NCI-H524 (cell line): ENCODE measurements around the gene G2E3.
"Not testable (repeated sequence)": the region's sequence is repeated elsewhere in the genome, so short reads cannot be mapped to it uniquely, and the experiment has no call there.

Experiments
- DNase-seq, 2 experiments: peaks; one replicate each; lab custom pipeline; 2025; lab: John Stamatoyannopoulos, UW

G2E3 gene, protein sequence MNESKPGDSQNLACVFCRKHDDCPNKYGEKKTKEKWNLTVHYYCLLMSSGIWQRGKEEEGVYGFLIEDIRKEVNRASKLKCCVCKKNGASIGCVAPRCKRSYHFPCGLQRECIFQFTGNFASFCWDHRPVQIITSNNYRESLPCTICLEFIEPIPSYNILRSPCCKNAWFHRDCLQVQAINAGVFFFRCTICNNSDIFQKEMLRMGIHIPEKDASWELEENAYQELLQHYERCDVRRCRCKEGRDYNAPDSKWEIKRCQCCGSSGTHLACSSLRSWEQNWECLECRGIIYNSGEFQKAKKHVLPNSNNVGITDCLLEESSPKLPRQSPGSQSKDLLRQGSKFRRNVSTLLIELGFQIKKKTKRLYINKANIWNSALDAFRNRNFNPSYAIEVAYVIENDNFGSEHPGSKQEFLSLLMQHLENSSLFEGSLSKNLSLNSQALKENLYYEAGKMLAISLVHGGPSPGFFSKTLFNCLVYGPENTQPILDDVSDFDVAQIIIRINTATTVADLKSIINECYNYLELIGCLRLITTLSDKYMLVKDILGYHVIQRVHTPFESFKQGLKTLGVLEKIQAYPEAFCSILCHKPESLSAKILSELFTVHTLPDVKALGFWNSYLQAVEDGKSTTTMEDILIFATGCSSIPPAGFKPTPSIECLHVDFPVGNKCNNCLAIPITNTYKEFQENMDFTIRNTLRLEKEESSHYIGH

GRCh38 chr14:30558675-30559555 is at the start of gene G2E3:
Gene G2E3 (plus strand): TSS chr14:30559158. CDS start chr14:30581080, 21,922 bp downstream.
- DNase-seq: peak; percentile 94 to 95

DNA sequence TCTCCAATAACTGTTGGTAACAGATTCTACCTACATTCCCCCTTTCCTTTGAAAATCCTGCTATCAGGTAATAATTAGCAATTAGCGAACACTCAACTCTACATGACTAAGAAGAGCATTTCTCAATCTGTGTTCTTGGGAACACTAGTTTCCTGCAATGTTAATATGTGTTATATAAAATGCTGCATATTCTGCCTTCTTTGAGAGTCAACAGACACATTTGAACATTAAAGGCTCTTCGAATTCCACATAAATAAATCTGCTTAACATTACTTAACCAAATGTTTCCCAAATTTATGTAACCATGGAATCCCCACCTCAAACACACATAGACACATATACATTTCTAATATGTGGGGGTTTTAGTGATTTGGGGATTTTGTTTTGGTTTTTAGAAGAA is 41.2 kb upstream of the G2E3 start:
- DNase-seq: no peak

DNA sequence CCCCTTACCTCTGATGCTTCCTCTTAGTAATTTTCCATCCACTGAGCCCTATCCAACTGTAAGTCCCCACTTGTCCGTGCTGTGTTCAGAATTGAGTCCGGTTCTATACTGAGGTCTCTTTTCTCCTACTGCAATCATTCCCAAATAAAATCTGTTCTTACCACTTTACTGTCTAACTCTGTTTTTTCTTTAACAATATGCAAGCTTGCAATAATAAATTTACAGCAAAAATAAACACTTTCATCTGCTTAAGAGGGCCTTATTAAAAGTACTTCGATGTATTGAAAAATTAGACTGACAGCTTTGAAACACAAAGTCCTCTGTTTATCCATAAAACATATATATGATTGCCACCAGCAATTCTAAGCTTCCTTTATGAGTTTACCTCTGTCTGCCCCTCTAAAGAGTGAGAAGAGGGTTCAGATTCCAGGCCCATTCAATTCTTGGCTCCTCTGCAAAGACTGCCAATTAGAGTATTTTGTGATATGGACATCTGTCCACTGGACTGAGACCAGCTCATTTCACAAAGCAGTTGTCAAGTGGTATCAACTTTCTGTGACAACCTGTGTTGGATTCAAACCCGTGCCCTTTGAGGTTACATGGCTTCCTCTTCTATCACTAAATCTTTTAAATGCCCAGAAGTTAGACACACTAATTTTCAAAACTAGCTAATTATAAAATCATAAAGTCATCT is 39.9 kb upstream of the G2E3 start:
- peak; percentile 89 to 96 for DNase-seq

GRCh38 chr14:30519961-30520360 is 39.0 kb upstream of the G2E3 start:
- no peak for DNase-seq

DNA sequence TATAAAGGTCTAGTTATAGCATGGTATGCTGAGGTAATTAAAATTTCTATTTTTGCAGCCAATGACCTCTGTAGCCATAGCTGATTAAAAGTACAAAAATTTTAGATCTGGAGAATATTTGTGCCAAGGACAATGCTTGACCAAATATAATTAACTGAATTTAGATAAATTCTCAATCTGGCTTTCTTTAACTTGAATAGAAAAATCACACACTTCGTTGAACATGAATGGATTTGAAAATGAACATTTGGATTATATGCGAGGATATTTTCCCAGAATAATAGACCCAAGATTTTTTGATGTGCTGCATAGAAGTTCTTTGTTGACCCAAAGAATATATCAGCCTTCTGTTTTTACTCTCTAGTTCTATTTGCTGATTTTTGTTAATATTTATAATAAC is 38.4 kb upstream of the G2E3 start:
- DNase-seq: no peak

DNA sequence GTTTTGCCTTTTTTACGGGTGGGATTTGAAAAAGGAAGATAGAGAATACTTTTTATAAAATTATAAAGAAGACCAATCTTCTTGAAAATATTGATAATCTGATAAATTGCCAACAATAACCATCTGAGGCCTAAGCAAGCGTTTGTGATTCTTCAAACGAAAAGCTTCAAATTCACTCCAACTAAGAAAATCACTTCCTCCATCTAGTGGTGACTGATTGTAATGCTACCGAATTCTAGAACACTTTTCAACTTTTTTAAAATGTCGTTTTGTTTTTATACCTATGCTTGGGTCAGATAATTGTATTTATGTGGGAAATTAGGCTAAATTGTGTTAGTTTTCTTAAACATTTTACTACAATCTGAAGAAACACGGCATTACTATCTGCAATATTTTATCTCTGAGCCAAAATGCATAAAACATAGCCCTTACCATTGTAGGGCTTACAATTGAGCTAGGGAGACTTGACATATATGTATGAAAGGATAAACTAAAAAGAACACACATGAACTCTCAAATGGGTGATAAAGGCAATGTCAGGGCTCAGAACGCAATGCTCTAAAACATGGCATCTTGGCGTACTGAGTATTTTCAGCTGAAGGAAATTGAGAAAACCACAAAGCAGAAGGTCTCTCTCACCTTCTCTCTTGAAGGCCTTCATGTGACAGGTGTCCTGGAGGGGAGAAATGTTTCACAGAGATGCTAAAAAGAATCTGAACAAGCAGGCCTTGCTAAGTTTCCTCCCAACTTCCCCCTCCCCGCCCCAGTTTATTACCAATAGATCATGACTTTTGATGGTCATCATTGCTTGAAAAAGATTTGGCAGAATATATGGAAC is 36.8 kb upstream of the G2E3 start:
- peak; percentile 44 to 72 for DNase-seq

- DNase-seq: peak in 1 of 2 experiments; percentile 13
Measured at GRCh38 chr14:30525833-30526232, 33.1 kb upstream of the G2E3 start.

DNA sequence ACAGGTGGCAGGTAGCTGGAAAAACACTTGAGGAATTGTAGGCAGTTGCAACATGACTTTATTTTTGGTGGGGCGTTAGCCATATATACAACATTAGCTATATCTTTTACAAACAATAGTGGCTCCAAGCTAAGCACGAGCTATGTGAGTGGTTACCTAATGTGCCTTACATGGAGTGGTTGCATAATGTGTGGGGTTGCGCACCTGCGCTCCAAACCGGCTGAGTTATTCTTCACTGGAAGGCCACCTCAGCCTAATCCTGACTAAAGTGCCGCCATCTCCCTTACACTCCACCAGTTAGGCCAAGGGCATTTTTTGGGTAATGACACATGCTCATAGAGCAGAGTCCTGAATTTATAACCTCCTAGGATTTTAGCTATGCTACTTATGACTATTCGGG is 31.8 kb upstream of the G2E3 start:
- no peak for DNase-seq

GRCh38 chr14:30528119-30528518 is 30.8 kb upstream of the G2E3 start:
- DNase-seq: no peak

DNA sequence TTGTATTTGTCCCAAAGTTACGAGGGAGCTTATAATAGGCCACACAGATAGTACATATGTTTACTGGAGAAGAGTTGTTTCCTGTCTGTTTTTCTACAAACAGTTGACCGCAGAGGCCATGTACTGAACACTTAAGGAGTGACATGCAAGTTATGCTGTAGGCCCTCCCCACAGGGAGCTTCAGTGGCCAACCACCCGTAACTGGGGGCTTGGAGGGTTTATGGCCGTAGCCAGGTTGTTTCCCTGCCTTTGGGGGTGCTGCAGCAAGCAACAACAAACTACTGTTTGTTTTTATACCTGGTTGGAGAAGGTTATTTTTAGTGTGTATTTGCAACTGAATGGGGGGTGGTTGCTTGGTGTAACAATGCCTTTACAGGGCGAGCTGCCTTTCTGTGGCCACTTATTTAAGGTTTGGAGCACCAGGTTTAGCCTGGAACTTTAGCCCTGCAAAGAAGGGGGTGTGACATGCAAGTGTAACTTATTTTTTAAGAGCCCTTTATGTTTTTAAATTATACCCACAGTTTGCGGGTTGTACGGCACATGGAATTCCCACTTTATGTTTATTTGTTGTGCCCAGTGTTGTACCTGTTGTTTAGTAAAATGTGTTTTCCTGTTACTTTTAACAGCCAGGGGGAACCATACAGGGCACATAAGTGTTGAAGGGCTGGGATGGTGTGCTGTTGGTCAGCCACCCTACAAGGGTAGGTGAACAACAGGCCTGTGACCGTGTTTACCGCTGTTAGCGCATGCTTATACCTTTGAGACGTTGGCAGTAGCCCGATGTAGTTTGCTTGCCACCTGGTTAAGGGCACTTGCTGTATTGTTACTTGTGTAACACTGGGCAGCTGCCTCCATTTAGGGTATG is 29.9 kb upstream of the G2E3 start:
- no peak for DNase-seq

- no peak for DNase-seq
Measured at GRCh38 chr14:30532264-30532663, 26.7 kb upstream of the G2E3 start.

GRCh38 chr14:30533126-30533525 is 25.8 kb upstream of the G2E3 start:
- no peak for DNase-seq

DNA sequence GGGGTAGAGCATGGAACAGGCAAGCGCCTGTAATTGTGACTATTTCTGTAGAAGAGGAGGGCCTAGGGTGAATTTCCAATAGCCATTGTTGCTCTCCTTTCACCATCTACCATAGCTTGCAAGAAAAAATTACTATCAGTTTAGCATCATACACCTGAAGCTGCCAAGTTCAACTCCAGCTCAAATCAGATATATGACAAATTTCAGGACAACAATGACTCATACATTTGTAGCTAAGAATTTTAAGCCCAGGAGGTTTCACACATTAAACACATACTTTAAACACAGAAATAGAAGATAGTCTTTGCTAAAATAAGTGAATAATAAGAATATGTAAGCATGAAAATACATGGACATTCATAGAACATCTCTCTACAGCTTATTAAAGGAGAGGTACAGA is 17.6 kb upstream of the G2E3 start:
- DNase-seq: no peak

GRCh38 chr14:30546735-30547134 is 12.2 kb upstream of the G2E3 start:
- DNase-seq: not testable (repeated sequence)

- no peak for DNase-seq
Measured at GRCh38 chr14:30547388-30548048, 11.4 kb upstream of the G2E3 start.

GRCh38 chr14:30550335-30550734 is 8.6 kb upstream of the G2E3 start:
- DNase-seq: no peak

DNA sequence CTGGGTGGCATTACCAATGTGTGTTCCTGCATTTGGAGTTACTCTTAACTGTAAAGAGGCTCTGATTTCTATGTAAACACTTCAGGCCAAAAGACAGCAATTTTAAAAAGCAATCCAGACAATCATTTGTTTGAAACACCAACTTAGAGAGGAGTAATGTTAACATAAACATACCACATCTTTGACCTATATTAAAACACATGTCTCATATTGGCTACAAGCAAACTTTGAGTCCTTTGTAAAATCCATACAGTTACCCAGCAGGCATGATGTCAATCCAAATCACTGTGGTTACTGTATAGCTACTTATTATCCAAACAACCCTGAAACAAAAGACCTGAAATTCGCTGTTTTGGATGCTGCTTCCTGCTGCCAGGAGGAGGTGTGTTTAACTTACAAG is 7.5 kb upstream of the G2E3 start:
- DNase-seq: no peak

GRCh38 chr14:30553311-30553989 is 5.5 kb upstream of the G2E3 start:
- DNase-seq: no peak

DNA sequence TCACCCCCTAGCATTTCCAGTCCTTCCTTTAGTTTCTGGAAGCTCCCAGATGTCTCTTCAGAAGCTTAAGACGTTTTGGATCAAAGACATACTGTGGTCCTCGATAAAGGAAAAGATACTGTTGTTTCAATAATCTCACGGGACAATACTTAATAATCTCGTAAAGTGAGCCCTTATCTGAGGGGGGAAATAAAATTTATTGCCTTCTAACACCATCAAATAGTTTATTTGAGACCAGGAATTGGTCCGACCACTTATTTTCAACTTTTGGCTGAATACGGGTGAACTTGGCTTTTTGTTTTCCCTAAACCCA is 640 bp upstream of the G2E3 start:
- peak in 1 of 2 experiments; percentile 30 for DNase-seq
